MCF 10A (cell line): ENCODE measurements around the gene DNAH10. TPM values are rescaled to one million over a fixed set of nuclear protein-coding genes. Genes with fewer than 3 reads are reported as not detected.
A peak's percentile ranks its signal among the peaks of the same experiment; 100 is the strongest.

Source experiments
- BruUV-seq: library from RNA; stranded (reverse); fragments of 400-500 nt; replicated peaks from 2 replicates; lab custom pipeline; 2021; lab: Mats Ljungman, UMichigan
- CTCF ChIA-PET: fragments of 300-600 bp; sonication (Branson Sonifier 250); formaldehyde crosslinking; extraction: SDS; loops from one replicate; lab custom pipeline; 2021; ENCODE audit warnings: antibody characterized with exemption, inconsistent platforms; lab: Yijun Ruan, JAX
- POLR2A ChIA-PET: fragments of 300-600, 350-650 bp; sonication (Branson Sonifier 250); formaldehyde crosslinking; extraction: SDS; loops from one replicate; lab custom pipeline; 2020; ENCODE audit warnings: antibody characterized with exemption, inconsistent platforms; lab: Yijun Ruan, JAX
- DNase-seq: peaks from one replicate; pipeline ENCODE4 v3.0.0-alpha.2; 2018; ENCODE audit not compliant: unreplicated experiment
- H3K27ac Mint-ChIP-seq: one replicate; pipeline ENCODE4 v1.8.0; 2022; ENCODE audit warnings: mild to moderate bottlenecking, low read depth, mixed read lengths; ENCODE audit not compliant: unreplicated experiment
- H3K27me3 Mint-ChIP-seq: one replicate; pipeline ENCODE4 v1.8.0; 2022; ENCODE audit warnings: mixed read lengths; ENCODE audit not compliant: insufficient read depth, unreplicated experiment
- H3K36me3 Mint-ChIP-seq: one replicate; pipeline ENCODE4 v1.8.0; 2022; ENCODE audit warnings: mild to moderate bottlenecking, moderate library complexity, mixed read lengths; ENCODE audit not compliant: insufficient read depth, unreplicated experiment
- H3K4me1 Mint-ChIP-seq: one replicate; pipeline ENCODE4 v1.8.0; 2022; ENCODE audit warnings: mixed read lengths; ENCODE audit not compliant: insufficient read depth, unreplicated experiment
- H3K4me3 Mint-ChIP-seq: one replicate; pipeline ENCODE4 v1.8.0; 2022; ENCODE audit warnings: mild to moderate bottlenecking, moderate library complexity, mixed read lengths; ENCODE audit not compliant: unreplicated experiment
- H3K9me3 Mint-ChIP-seq: one replicate; pipeline ENCODE4 v1.8.0; 2022; ENCODE audit warnings: mixed read lengths; ENCODE audit not compliant: unreplicated experiment
- intact Hi-C: fragments of 100-400 bp; cut with micrococcal nuclease; formaldehyde crosslinking; loops from 2 replicates; pipeline ENCODE4 v1.14.1; 2022
- total RNA-seq: library from RNA; stranded (reverse); gene quantifications from 2 replicates; pipeline ENCODE4 v1.2.3, GENCODE V29; 2022
- TF ChIP-seq, protein P1 (sequence below): fragments of 200-600 bp; IDR thresholded peaks from one replicate; pipeline ENCODE4 v1.8.0; 2022; ENCODE audit warnings: antibody characterized with exemption, mild to moderate bottlenecking; ENCODE audit not compliant: unreplicated experiment

Gene DNAH10
- total RNA-seq, 1 experiment from 2014 or later, result 0.21 TPM

DNA sequence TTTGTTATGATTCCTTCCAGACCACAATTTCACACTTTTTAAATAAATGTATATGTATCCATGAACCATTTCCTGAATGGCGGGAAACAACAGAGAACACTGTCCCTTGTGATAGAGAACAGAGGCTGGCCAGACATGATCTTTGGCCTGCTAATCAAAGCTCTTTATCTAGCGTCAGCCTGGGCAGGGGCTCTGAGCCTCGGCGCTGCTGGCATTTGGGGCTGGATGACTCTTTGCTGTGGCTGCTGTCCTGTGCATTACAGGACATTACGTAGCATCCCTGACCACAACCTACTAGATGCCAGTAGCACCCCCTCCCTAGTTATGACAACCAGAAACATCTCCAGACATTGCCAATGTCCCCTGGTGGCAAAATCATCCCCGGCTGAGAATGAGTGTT, 77.7 kb downstream of the DNAH10 start:
- CTCF ChIA-PET, result no interaction called here
- H3K4me3 Mint-ChIP-seq, result no peak overlapping the region
- peaks cover 9% of the 10 kb centered on the region for H3K4me1 Mint-ChIP-seq
- H3K27me3 Mint-ChIP-seq, result no peaks in the 10 kb centered on the region
- TF ChIP-seq, protein P1, sequence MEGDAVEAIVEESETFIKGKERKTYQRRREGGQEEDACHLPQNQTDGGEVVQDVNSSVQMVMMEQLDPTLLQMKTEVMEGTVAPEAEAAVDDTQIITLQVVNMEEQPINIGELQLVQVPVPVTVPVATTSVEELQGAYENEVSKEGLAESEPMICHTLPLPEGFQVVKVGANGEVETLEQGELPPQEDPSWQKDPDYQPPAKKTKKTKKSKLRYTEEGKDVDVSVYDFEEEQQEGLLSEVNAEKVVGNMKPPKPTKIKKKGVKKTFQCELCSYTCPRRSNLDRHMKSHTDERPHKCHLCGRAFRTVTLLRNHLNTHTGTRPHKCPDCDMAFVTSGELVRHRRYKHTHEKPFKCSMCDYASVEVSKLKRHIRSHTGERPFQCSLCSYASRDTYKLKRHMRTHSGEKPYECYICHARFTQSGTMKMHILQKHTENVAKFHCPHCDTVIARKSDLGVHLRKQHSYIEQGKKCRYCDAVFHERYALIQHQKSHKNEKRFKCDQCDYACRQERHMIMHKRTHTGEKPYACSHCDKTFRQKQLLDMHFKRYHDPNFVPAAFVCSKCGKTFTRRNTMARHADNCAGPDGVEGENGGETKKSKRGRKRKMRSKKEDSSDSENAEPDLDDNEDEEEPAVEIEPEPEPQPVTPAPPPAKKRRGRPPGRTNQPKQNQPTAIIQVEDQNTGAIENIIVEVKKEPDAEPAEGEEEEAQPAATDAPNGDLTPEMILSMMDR, result no peak
- intact Hi-C loops, result no loop called here
- POLR2A ChIA-PET, result no interaction called here
- no peaks in the 10 kb centered on the region for H3K36me3 Mint-ChIP-seq
- DNase-seq, result no peak
- no TSS peak for BruUV-seq
- H3K27ac Mint-ChIP-seq, result no peak overlapping the region
- no peaks in the 10 kb centered on the region for H3K9me3 Mint-ChIP-seq

DNA sequence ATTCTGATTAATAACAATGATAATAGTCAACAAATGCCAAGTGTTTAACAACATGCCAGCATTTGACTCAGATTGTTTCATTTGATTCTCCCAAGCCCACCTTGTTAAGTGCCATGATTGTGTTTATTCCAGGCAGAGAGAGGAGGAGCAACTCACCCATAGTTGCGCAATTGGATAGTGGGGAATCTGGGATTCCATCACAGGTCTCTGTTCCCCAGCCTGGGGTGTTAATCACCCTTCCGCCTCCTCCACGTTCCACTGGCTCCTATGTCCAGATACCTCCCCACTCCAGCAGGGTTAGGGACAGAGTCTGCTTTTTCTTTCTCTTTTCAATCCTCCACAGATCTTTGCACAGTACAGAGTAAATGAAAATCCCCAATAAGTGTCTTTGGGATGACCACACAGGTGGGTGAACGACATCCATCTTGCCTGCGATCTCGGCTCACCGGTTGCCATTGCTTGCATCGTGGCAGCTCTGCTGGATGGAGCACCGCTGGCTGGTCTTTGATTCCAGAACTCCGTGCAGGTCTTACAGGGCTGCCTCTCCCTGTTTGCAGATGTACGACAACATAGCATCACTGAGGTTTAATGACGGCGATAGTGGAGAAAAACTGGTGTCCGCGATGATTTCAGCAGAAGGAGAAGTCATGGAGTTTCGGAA, 78.8 kb downstream of the DNAH10 start:
- POLR2A ChIA-PET, result no interaction called here
- Mint-ChIP-seq H3K36me3 (no peaks in the 10 kb centered on the region), H3K4me3 (no peak overlapping the region), H3K27me3 (no peaks in the 10 kb centered on the region), H3K4me1 (peaks cover 9% of the 10 kb centered on the region), H3K9me3 (no peaks in the 10 kb centered on the region), H3K27ac (no peak overlapping the region)
- intact Hi-C loops, result no loop called here
- TF ChIP-seq, protein P1, result no peak
- peak; percentile 33 for DNase-seq
- CTCF ChIA-PET, result no interaction called here
- no TSS peak for BruUV-seq

DNA sequence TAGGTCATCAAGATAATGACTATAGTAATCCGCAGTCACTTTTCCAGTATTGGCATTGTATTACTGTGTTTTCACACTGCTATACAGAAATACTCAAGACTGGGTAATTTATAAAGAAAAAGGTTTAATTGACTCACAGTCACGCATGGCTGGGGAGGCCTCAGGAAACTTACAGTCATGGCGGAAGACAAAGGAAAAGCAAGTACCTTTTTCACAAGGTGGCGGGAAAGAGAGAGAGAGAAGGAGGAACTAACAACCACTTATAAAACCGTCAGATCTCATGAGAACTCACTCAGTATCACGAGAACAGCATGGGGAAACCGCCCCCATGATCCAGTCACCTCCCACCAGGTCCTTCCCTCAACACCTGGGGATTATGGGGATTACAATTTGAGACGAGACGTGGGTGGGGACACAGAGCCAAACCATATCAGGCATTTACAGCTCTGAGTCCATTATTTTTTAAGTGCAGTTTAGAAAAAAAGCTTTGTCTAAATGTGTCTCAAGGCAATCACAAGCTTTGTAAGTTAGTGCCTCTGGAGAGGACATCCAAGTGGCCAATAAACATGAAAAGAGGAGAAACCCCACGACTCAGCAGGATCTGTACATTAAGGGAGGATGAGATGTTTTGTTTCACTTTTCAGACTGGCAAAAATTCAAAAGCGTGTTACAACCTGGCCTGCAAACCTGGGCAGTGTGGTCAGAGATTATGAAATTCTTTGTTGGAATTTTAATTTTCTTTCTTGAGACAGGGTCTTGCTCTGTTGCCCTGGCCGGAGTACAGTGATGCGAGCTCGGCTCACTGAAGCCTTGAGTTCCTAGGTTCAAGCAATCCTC, 82.0 kb downstream of the DNAH10 start:
- Mint-ChIP-seq H3K4me3 (peak overlapping the region; percentile 41), H3K36me3 (no peaks in the 10 kb centered on the region), H3K27ac (no peak overlapping the region), H3K27me3 (no peaks in the 10 kb centered on the region), H3K9me3 (no peaks in the 10 kb centered on the region), H3K4me1 (peaks cover 9% of the 10 kb centered on the region)
- BruUV-seq, result no TSS peak
- ChIA-PET POLR2A (interaction anchor here (0.6 to 0.8 kb wide), 3 partner anchors 31 to 368 kb away, joined by 3 read pairs; no protein-coding TSS in a partner anchor), CTCF (interaction anchor here (0.5 to 0.7 kb wide), 3 partner anchors 34 to 526 kb away, joined by 3 to 5 read pairs (median 3); no protein-coding TSS in a partner anchor)
- intact Hi-C loops, result no loop called here
- TF ChIP-seq, protein P1, result no peak
- peak; percentile 63 for DNase-seq

DNA sequence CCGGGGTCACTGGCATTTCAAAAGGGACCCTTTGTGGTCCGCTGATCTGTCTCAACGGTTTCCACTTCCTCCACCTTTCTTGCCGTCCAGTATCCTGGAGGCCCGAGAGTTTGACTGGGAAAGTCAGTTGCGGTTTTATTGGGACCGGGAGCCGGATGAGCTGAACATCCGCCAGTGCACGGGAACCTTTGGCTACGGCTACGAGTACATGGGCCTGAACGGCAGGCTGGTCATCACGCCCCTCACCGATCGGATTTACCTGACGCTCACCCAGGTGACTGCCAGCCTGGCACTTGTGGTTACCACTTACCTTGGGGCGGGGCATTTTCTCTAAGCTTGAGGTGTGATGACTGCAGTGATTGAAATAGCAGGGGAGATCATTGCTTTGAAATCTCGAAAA, 83.8 kb downstream of the DNAH10 start:
- intact Hi-C loops, result no loop called here
- ChIA-PET POLR2A (no interaction called here), CTCF (interaction anchor here (0.6 to 1.2 kb wide), 2 partner anchors 10 to 16 kb away, joined by 3 read pairs; no protein-coding TSS in a partner anchor)
- H3K27me3 Mint-ChIP-seq, result no peaks in the 10 kb centered on the region
- TF ChIP-seq, protein P1, result no peak
- DNase-seq, result no peak
- H3K4me3 Mint-ChIP-seq, result no peak overlapping the region
- H3K27ac Mint-ChIP-seq, result no peak overlapping the region
- no peaks in the 10 kb centered on the region for H3K36me3 Mint-ChIP-seq
- peaks cover 9% of the 10 kb centered on the region for H3K4me1 Mint-ChIP-seq
- BruUV-seq, result no TSS peak
- no peaks in the 10 kb centered on the region for H3K9me3 Mint-ChIP-seq
